Keratinocyte (primary cell): ENCODE results near the gene TMEM86A.

ENCODE experiments used
- CTCF ChIP-seq, 3 experiments: IDR thresholded peaks in 1 of 3; conservative IDR thresholded peaks in 1 of 3; optimal IDR thresholded peaks in 1 of 3; 2 replicates in 2 of 3; 3 replicates in 1 of 3; pipeline versions ENCODE3 to v1.5.1; 2011; ENCODE audit warnings: low read length in 3 of 3, mild to moderate bottlenecking in 3 of 3, moderate library complexity in 2 of 3, control low read depth in 1 of 3, inconsistent platforms in 1 of 3; ENCODE audit not compliant: insufficient read depth in 2 of 3; ENCODE audit errors: extremely low read depth in 1 of 3
- EZH2 ChIP-seq: IDR thresholded peaks from one replicate; pipeline ENCODE4 v1.6.1; 2012; ENCODE audit warnings: inconsistent platforms, mild to moderate bottlenecking, low read length, moderate library complexity

GRCh38 chr11:18682466-18682865 lies 16.1 kb upstream of the TMEM86A start:
- TF ChIP-seq CTCF (optimal IDR thresholded peaks at IDR 0.05 in 1 of 3, IDR thresholded peaks at IDR 0.05 in 1 of 3, conservative IDR thresholded peaks at IDR 0.05 in 1 of 3; ENCODE audit: extremely low read depth in 1 of 3, insufficient read depth in 2 of 3, low read length in 3 of 3) (no peak), EZH2 (no peak)
